PC-9 (cell line): ENCODE measurements around the gene SF3A1. TPM values are rescaled to one million over a fixed set of nuclear protein-coding genes. Genes with fewer than 3 reads are reported as not detected.

Experiments used
- BruUV-seq: library from RNA; stranded (reverse); fragments of 400-500 nt; replicated peaks from 2 replicates; lab custom pipeline; 2021; lab: Mats Ljungman, UMichigan
- CTCF ChIA-PET: fragments of 300-600 bp; sonication (Branson Sonifier 250); formaldehyde crosslinking; loops from one replicate; lab custom pipeline; 2022; ENCODE audit warnings: antibody characterized with exemption; lab: Charles Lee
- POLR2A ChIA-PET: fragments of 300-600 bp; sonication (Branson Sonifier 250); formaldehyde crosslinking; loops from one replicate; lab custom pipeline; 2022; ENCODE audit warnings: antibody characterized with exemption; ENCODE audit not compliant: unreplicated experiment; lab: Charles Lee
- DNase-seq, 2 experiments: peaks; one replicate each; pipeline versions ENCODE4 v3.0.0 to v3.0.0-alpha.2; 2015 to 2022; ENCODE audit warnings: mixed read lengths in 1 of 2
- H2AFZ ChIP-seq: fragments of 200-600 bp; sonication (generic); 2 replicates; pipeline ENCODE4 v1.8.1; 2017; ENCODE audit warnings: antibody characterized with exemption
- H3F3A ChIP-seq: fragments of 200-600 bp; sonication (generic); 2 replicates; pipeline ENCODE4 v1.8.1; 2017; ENCODE audit warnings: antibody characterized with exemption, mild to moderate bottlenecking, low read depth; ENCODE audit not compliant: insufficient read depth
- H3K27ac ChIP-seq: fragments of 200-600 bp; sonication (generic); 2 replicates; pipeline ENCODE4 v1.6.1; 2016; ENCODE audit warnings: mixed run types
- H3K27me3 ChIP-seq: fragments of 200-600 bp; sonication (generic); 2 replicates; pipeline ENCODE4 v1.6.1; 2016; ENCODE audit warnings: low read depth, mixed run types; ENCODE audit not compliant: insufficient read depth
- H3K36me3 ChIP-seq: fragments of 200-600 bp; sonication (generic); 2 replicates; pipeline ENCODE4 v1.6.1; 2016; ENCODE audit warnings: low read depth, mixed run types
- H3K4me1 ChIP-seq: fragments of 200-600 bp; sonication (generic); replicated peaks from 2 replicates; pipeline ENCODE4 v1.6.1; 2016; ENCODE audit warnings: mixed run types; ENCODE audit not compliant: insufficient read depth
- H3K4me2 ChIP-seq: fragments of 200-600 bp; sonication (generic); 2 replicates; pipeline ENCODE4 v1.6.1; 2017; ENCODE audit warnings: mixed run types
- H3K4me3 ChIP-seq: fragments of 200-600 bp; sonication (generic); 2 replicates; pipeline ENCODE4 v1.6.1; 2016; ENCODE audit warnings: mixed run types
- H3K79me2 ChIP-seq: fragments of 200-600 bp; sonication (generic); 2 replicates; pipeline ENCODE4 v1.6.1; 2017; ENCODE audit warnings: low read depth, mixed run types
- H3K9me2 ChIP-seq: fragments of 200-600 bp; sonication (generic); 2 replicates; pipeline ENCODE4 v1.8.1; 2017; ENCODE audit warnings: mild to moderate bottlenecking; ENCODE audit not compliant: insufficient read depth
- H3K9me3 ChIP-seq: fragments of 200-600 bp; sonication (generic); 2 replicates; pipeline ENCODE4 v1.8.1; 2016; ENCODE audit warnings: low read depth; ENCODE audit not compliant: insufficient read depth
- H4K20me1 ChIP-seq: fragments of 200-600 bp; sonication (generic); 2 replicates; pipeline ENCODE4 v1.8.1; 2017; ENCODE audit not compliant: insufficient read depth
- EZH2 ChIP-seq: fragments of 200-600 bp; sonication (generic); IDR thresholded peaks from 2 replicates; pipeline ENCODE4 v1.8.0; 2017; ENCODE audit warnings: antibody characterized with exemption, low read depth
- intact Hi-C: fragments of 100-400 bp; cut with micrococcal nuclease; formaldehyde crosslinking; loops from one replicate; pipeline ENCODE4 v1.10.0; 2022; ENCODE audit not compliant: unreplicated experiment
- total RNA-seq: library from RNA; stranded (reverse); gene quantifications from 2 replicates; pipeline ENCODE4 v1.2.3, GENCODE V29; 2021
- TF ChIP-seq, protein P1 (sequence below): fragments of 200-600 bp; sonication (generic); conservative IDR thresholded peaks from 2 replicates; pipeline ENCODE4 v1.6.1; 2017; ENCODE audit warnings: mixed run types, antibody characterized with exemption, mild to moderate bottlenecking, moderate library complexity

SF3A1 gene
- total RNA-seq, 1 experiment from 2014 or later, result 189 TPM

DNA sequence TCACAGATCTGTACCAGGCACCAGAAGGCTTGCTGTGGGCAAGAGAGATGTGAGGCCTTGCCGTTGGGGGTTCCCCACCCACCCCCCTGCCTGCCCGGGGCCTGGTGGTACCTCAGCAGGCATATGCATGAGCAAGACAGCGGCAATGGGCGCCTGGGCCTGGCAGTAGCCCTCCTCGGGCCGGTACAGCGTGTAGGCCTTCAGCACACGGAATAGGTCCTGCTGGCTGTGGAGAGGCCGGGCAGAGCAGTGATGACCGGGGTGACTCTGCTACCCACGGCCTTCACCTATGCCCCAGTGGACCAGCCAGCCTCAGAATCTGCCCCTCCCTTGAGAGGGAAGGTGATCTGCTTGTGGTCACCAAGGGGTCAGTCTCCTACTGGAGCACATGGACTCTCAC, 61.9 kb downstream of the SF3A1 start:
- no peak for DNase-seq
- H3K79me2 ChIP-seq, result peaks cover 19% of the 10 kb centered on the region
- ChIA-PET CTCF (no interaction called here), POLR2A (interaction anchor here (0.7 kb wide), 1 partner anchor 22 kb away, joined by 3 read pairs; no protein-coding TSS in a partner anchor)
- BruUV-seq, result no TSS peak
- H3K9me2 ChIP-seq, result no peaks in the 10 kb centered on the region
- H3K4me2 ChIP-seq, result no peak overlapping the region
- no peak overlapping the region for H3K27ac ChIP-seq
- H3F3A ChIP-seq, result peaks cover 44% of the 10 kb centered on the region
- no peaks in the 10 kb centered on the region for H3K27me3 ChIP-seq
- H3K9me3 ChIP-seq, result no peaks in the 10 kb centered on the region
- no peak for TF ChIP-seq EZH2
- TF ChIP-seq, protein P1, sequence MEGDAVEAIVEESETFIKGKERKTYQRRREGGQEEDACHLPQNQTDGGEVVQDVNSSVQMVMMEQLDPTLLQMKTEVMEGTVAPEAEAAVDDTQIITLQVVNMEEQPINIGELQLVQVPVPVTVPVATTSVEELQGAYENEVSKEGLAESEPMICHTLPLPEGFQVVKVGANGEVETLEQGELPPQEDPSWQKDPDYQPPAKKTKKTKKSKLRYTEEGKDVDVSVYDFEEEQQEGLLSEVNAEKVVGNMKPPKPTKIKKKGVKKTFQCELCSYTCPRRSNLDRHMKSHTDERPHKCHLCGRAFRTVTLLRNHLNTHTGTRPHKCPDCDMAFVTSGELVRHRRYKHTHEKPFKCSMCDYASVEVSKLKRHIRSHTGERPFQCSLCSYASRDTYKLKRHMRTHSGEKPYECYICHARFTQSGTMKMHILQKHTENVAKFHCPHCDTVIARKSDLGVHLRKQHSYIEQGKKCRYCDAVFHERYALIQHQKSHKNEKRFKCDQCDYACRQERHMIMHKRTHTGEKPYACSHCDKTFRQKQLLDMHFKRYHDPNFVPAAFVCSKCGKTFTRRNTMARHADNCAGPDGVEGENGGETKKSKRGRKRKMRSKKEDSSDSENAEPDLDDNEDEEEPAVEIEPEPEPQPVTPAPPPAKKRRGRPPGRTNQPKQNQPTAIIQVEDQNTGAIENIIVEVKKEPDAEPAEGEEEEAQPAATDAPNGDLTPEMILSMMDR, result no peak
- H3K4me1 ChIP-seq, result peaks cover 56% of the 10 kb centered on the region
- no peak overlapping the region for H2AFZ ChIP-seq
- H4K20me1 ChIP-seq, result no peaks in the 10 kb centered on the region
- H3K4me3 ChIP-seq, result no peak overlapping the region
- intact Hi-C loops, result no loop called here
- H3K36me3 ChIP-seq, result peaks cover 8% of the 10 kb centered on the region

GRCh38 chr22:30294066-30294465, 62.6 kb downstream of the SF3A1 start:
- Histone ChIP-seq H3K4me2 (no peak overlapping the region), H3K27me3 (no peaks in the 10 kb centered on the region), H3F3A (peaks cover 39% of the 10 kb centered on the region), H3K79me2 (peaks cover 11% of the 10 kb centered on the region; the same call in 1 of the 2 replicates), H3K36me3 (peaks cover 8% of the 10 kb centered on the region), H3K9me3 (no peaks in the 10 kb centered on the region), H3K27ac (no peak overlapping the region), H3K4me1 (peaks cover 51% of the 10 kb centered on the region), H4K20me1 (no peaks in the 10 kb centered on the region), H3K9me2 (no peaks in the 10 kb centered on the region), H3K4me3 (no peak overlapping the region), H2AFZ (no peak overlapping the region)
- TF ChIP-seq, protein P1, result no peak
- TF ChIP-seq EZH2, result no peak
- intact Hi-C loops, result no loop called here
- ChIA-PET CTCF (no interaction called here), POLR2A (no interaction called here)
- BruUV-seq, result no TSS peak
- DNase-seq, result no peak

DNA sequence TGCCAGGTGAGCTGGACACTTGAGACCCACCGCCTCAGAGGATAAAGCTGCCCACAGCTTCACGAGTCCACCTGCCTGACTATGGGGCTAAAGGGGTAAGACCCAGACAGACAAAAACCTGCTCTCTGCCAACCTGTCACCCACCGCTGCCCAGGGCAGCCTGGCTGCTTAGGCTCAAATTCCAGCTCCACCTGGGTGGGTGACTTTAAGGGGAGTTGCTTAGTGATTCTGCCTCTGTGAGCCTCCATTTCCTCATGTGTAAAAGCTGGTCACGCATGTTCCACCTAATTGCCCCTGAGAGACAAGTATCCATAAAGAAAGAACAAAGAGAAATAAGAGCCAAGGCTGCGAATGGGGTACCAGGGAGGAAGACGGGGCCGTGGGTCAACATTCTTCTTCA, 63.7 kb downstream of the SF3A1 start:
- no TSS peak for BruUV-seq
- POLR2A ChIA-PET, result no interaction called here
- Histone ChIP-seq H3K4me1 (peaks cover 48% of the 10 kb centered on the region), H3K36me3 (peaks cover 8% of the 10 kb centered on the region), H3K9me2 (no peaks in the 10 kb centered on the region), H3F3A (peaks cover 36% of the 10 kb centered on the region), H3K79me2 (peaks cover 8% of the 10 kb centered on the region; the same call in 1 of the 2 replicates), H3K4me2 (no peak overlapping the region), H3K27me3 (no peaks in the 10 kb centered on the region), H3K27ac (no peak overlapping the region), H3K9me3 (no peaks in the 10 kb centered on the region), H3K4me3 (no peak overlapping the region), H4K20me1 (no peaks in the 10 kb centered on the region), H2AFZ (no peak overlapping the region)
- no peak for DNase-seq
- TF ChIP-seq EZH2, result no peak
- TF ChIP-seq, protein P1, result no peak
- CTCF ChIA-PET, result no interaction called here
- intact Hi-C loops, result no loop called here
